ENCODE results near the gene SPIRE1. TPM values are rescaled to one million over a fixed set of nuclear protein-coding genes. Genes with fewer than 3 reads are reported as not detected.

Gene SPIRE1
- total and polyA plus RNA-seq, 7 donors = 15.5 to 82.3 (median 39.6) TPM

DNA sequence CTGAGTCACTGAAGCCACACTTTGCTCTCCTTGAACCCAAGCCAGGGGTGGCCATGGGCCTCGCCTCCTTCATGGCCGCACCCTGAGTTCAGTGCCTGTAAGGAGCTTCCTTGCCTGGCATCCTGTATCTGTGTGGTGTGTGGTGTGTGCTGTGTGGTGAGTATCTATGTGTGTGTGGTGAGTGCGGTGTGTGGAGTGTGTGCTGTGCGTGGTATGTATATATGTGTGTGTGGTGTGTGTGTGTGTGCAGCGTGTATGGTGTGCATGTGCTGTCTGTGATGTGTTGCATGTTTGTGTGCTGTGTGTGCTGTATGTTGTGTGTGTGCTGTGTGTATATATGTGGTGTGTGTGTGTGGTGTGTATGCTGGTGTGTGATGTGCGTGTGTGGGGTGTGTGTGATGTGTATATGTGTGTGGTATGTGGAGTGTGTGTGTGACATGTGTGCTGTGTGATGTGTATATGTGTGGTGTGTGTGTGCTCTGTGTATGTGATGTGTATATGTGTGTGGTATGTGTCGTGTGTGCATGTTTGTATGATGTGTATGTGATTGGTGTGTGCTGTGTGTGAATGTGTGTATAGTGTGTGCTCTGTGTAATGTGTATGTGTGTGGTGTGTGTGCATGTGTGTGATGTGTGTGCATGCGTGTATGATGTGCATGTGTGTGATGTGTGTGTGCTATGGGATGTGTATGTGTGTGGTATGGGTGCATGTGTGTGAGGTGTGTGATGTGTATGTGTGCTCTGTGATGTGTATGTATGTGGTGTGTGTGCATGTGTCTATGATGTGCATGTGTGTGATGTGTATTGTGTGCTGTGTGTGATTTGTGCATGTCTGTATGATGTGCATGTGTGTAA is 227.5 kb downstream of the SPIRE1 start:
- H3K36me3 ChIP-seq (ENCODE audit: insufficient read depth in 1 of 2, low read depth in 1 of 2) = peaks cover 0 to 12% of the 10 kb centered on the region in 2 donors
- intact Hi-C loops (cut with DNase I) = no loop called here
- H3K9me3 ChIP-seq = no peaks in the 10 kb centered on the region
- no peaks in the 10 kb centered on the region for H3K27me3 ChIP-seq (ENCODE audit: insufficient read depth in 3 of 3, low read length in 2 of 3)
- no peak for DNase-seq
- ATAC-seq = no peak
- TF ChIP-seq, protein P1, sequence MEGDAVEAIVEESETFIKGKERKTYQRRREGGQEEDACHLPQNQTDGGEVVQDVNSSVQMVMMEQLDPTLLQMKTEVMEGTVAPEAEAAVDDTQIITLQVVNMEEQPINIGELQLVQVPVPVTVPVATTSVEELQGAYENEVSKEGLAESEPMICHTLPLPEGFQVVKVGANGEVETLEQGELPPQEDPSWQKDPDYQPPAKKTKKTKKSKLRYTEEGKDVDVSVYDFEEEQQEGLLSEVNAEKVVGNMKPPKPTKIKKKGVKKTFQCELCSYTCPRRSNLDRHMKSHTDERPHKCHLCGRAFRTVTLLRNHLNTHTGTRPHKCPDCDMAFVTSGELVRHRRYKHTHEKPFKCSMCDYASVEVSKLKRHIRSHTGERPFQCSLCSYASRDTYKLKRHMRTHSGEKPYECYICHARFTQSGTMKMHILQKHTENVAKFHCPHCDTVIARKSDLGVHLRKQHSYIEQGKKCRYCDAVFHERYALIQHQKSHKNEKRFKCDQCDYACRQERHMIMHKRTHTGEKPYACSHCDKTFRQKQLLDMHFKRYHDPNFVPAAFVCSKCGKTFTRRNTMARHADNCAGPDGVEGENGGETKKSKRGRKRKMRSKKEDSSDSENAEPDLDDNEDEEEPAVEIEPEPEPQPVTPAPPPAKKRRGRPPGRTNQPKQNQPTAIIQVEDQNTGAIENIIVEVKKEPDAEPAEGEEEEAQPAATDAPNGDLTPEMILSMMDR (IDR thresholded peaks at IDR 0.05) = no peak
- H3K27ac ChIP-seq = no peak overlapping the region
- no peaks in the 10 kb centered on the region for H3K4me1 ChIP-seq
- H3K4me3 ChIP-seq = no peak overlapping the region
- 89 to 97% (median 91%) methylated on average over 8 of the region's 8 CpGs for WGBS, 3 donors

DNA sequence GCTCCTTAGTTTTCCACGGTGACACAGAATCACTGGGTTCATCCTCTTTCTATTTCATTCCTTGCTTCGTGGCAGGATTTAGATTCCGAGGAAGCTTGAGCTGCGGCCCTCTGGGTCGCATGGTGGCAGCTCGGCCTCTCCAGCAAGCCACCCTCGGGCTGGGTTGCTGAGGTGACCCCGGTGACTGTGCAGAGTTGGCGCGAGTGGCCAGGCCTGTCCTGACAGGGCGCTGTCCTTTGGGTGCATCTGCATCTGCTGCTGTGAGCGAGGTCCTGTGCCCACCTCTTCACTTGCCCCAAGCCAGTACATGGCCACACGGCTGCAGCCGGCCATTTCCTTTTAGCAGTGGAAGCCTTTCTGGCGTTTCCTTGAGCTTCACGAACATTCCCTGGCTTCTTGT is 228.4 kb downstream of the SPIRE1 start:
- ATAC-seq (no peak), DNase-seq (no peak)
- H3K9me3 ChIP-seq = no peaks in the 10 kb centered on the region
- WGBS, 3 donors = 88 to 92% (median 90%) methylated on average over 16 of the region's 16 CpGs
- H3K36me3 ChIP-seq (ENCODE audit: insufficient read depth in 1 of 2, low read depth in 1 of 2) = peaks cover 0 to 12% of the 10 kb centered on the region in 2 donors
- H3K4me1 ChIP-seq = no peaks in the 10 kb centered on the region
- no peak overlapping the region for H3K27ac ChIP-seq
- H3K4me3 ChIP-seq = no peak overlapping the region
- H3K27me3 ChIP-seq (ENCODE audit: insufficient read depth in 3 of 3, low read length in 2 of 3) = no peaks in the 10 kb centered on the region
- TF ChIP-seq, protein P1 (IDR thresholded peaks at IDR 0.05) = no peak
- intact Hi-C loops (cut with DNase I) = no loop called here

DNA sequence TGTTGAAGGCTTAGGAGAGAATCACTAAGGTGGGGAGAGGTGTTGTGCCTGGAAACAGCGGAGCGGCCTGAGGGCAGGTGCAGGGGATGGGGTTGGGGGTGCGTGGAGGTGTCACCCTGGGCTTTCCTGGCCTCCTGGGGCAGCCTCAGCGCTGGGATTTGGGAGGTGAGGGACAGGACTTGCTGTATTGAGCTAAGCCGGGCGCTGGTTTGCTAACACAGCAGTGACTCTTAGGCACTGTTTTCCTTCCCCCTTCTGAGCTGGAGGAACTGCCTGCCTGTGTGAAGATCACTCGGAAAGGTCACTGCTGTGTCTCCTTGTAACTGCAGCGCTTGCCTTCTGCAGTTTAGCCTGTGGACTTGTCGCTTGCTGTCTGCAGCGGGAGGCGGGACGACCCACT is 229.0 kb downstream of the SPIRE1 start:
- Histone ChIP-seq H3K36me3 (ENCODE audit: insufficient read depth in 1 of 2, low read depth in 1 of 2) (peaks cover 0 to 8% of the 10 kb centered on the region in 2 donors), H3K9me3 (no peaks in the 10 kb centered on the region), H3K4me1 (no peaks in the 10 kb centered on the region), H3K4me3 (no peak overlapping the region), H3K27me3 (ENCODE audit: insufficient read depth in 3 of 3, low read length in 2 of 3) (no peaks in the 10 kb centered on the region), H3K27ac (no peak overlapping the region)
- TF ChIP-seq, protein P1 (IDR thresholded peaks at IDR 0.05) = no peak
- 89 to 95% (median 89%) methylated on average over 11 to 12 of the region's 12 CpGs for WGBS, 3 donors
- intact Hi-C loops (cut with DNase I) = no loop called here
- no peak for DNase-seq
- no peak for ATAC-seq

DNA sequence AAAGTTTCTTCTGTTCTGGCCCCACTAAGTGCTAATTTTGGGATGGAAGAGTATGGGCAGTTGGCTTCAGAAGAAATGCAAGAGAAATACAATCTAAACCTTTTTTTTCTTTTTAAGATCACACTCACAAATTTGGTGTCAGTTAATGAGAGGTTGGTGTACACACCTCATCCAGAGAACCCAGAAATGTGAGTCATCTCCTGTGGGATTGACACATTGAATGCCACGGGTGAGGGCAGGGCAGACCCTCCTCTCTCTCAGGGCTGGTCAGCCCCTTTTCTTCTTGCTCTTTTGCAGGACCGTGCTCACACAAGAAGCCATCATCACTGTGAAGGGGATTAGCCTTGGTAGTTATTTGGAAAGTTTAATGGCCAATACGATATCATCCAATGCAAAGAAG is 231.0 kb downstream of the SPIRE1 start:
- WGBS, 3 donors = 98 to 100% (median 100%) methylated on average over 3 of the region's 3 CpGs

More for the DNA sequence above, 231.0 kb downstream of the SPIRE1 start:
- TF ChIP-seq, protein P1 (IDR thresholded peaks at IDR 0.05) = no peak
- ATAC-seq = no peak
- intact Hi-C loops (cut with DNase I) = no loop called here
- no peaks in the 10 kb centered on the region for H3K4me1 ChIP-seq
- no peaks in the 10 kb centered on the region for H3K27me3 ChIP-seq (ENCODE audit: insufficient read depth in 3 of 3, low read length in 2 of 3)
- no peaks in the 10 kb centered on the region for H3K36me3 ChIP-seq (ENCODE audit: insufficient read depth in 1 of 2, low read depth in 1 of 2)
- H3K4me3 ChIP-seq = no peak overlapping the region
- no peak overlapping the region for H3K27ac ChIP-seq
- no peaks in the 10 kb centered on the region for H3K9me3 ChIP-seq
- no peak for DNase-seq
